HepG2 (cell line): Measurements from ENCODE around the gene SYS1. TPM values are rescaled to one million over a fixed set of nuclear protein-coding genes. Genes with fewer than 3 reads are reported as not detected.

Experiments
- ARID2 ChIP-seq: sonication (generic); formaldehyde crosslinking; IDR thresholded peaks from 2 replicates; pipeline ENCODE4 v1.8.1; 2022; ENCODE audit warnings: mild to moderate bottlenecking, missing genetic modification reagents, borderline replicate concordance
- ARNTL ChIP-seq: sonication (generic); formaldehyde crosslinking; IDR thresholded peaks from 2 replicates; pipeline ENCODE4 v1.4.0; 2020; ENCODE audit warnings: mild to moderate bottlenecking, missing genetic modification reagents
- ATF7-NPFF ChIP-seq: sonication (generic); formaldehyde crosslinking; IDR thresholded peaks from 2 replicates; pipeline ENCODE4 v1.8.1; 2023; ENCODE audit warnings: mild to moderate bottlenecking, low read depth, missing genetic modification reagents, moderate library complexity
- ATM ChIP-seq: fragments of 450-650 bp; IDR thresholded peaks from 2 replicates; pipeline ENCODE4 v1.7.1; 2017; ENCODE audit warnings: mild to moderate bottlenecking, borderline replicate concordance
- E2F1 ChIP-seq: sonication (generic); formaldehyde crosslinking; IDR thresholded peaks from 2 replicates; pipeline ENCODE4 v1.5.0; 2020; ENCODE audit warnings: missing genetic modification reagents
- ESRRA ChIP-seq: sonication (generic); formaldehyde crosslinking; IDR thresholded peaks from 2 replicates; pipeline ENCODE4 v1.5.1; 2020; ENCODE audit warnings: mild to moderate bottlenecking, low read depth, missing genetic modification reagents
- IRX3 ChIP-seq: sonication (generic); formaldehyde crosslinking; IDR thresholded peaks from 2 replicates; pipeline ENCODE4 v1.8.1; 2023; ENCODE audit warnings: mild to moderate bottlenecking, low read depth, missing genetic modification reagents, borderline replicate concordance
- MAFF ChIP-seq: IDR thresholded peaks from 2 replicates; pipeline ENCODE4 v1.6.1; 2011; ENCODE audit warnings: low read depth, low read length, improper control_type of control experiment
- PHF21A ChIP-seq: sonication (generic); formaldehyde crosslinking; IDR thresholded peaks from 2 replicates; pipeline ENCODE4 v1.5.0; 2020; ENCODE audit warnings: mild to moderate bottlenecking, missing genetic modification reagents
- SSRP1 ChIP-seq: IDR thresholded peaks from 2 replicates; pipeline ENCODE4 v1.6.1; 2016; ENCODE audit warnings: control low read depth
- TERF1 ChIP-seq: sonication (generic); formaldehyde crosslinking; IDR thresholded peaks from 2 replicates; pipeline ENCODE4 v1.8.0; 2022; ENCODE audit warnings: mild to moderate bottlenecking, missing genetic modification reagents, moderate library complexity
- U2AF1 ChIP-seq: fragments of 200-400 bp; formaldehyde crosslinking; optimal IDR thresholded peaks from 2 replicates; pipeline ENCODE3; 2017; ENCODE audit warnings: mild to moderate bottlenecking, low read depth, low read length
- ZBED4 ChIP-seq: sonication (generic); formaldehyde crosslinking; IDR thresholded peaks from 2 replicates; pipeline ENCODE4 v1.4.0; 2020; ENCODE audit warnings: missing genetic modification reagents, borderline replicate concordance
- ZNF24 ChIP-seq: fragments of 450-650 bp; IDR thresholded peaks from 2 replicates; pipeline ENCODE4 v1.6.1; 2017; ENCODE audit warnings: antibody characterized with exemption, mild to moderate bottlenecking
- ZNF329 ChIP-seq: sonication (generic); formaldehyde crosslinking; IDR thresholded peaks from 2 replicates; pipeline ENCODE4 v1.9.0; 2021; ENCODE audit warnings: low read depth, mild to moderate bottlenecking, missing genetic modification reagents
- ZNF446 ChIP-seq: sonication (generic); formaldehyde crosslinking; IDR thresholded peaks from 2 replicates; pipeline ENCODE4 v1.5.0; 2020; ENCODE audit warnings: mild to moderate bottlenecking, missing genetic modification reagents
- ZNF460 ChIP-seq: sonication (generic); formaldehyde crosslinking; IDR thresholded peaks from 2 replicates; pipeline ENCODE4 v1.5.1; 2020; ENCODE audit warnings: missing genetic modification reagents, mild to moderate bottlenecking, borderline replicate concordance
- ZNF605 ChIP-seq: sonication (generic); formaldehyde crosslinking; IDR thresholded peaks from 2 replicates; pipeline ENCODE4 v1.8.0; 2022; ENCODE audit warnings: mild to moderate bottlenecking, missing genetic modification reagents
- ZNF619 ChIP-seq: sonication (generic); formaldehyde crosslinking; IDR thresholded peaks from 2 replicates; pipeline ENCODE4 v1.4.0; 2020; ENCODE audit warnings: mild to moderate bottlenecking, missing genetic modification reagents
- ZNF710 ChIP-seq: sonication (generic); formaldehyde crosslinking; IDR thresholded peaks from 2 replicates; pipeline ENCODE4 v1.5.0; 2020; ENCODE audit warnings: mild to moderate bottlenecking, missing genetic modification reagents, borderline replicate concordance
- ZNF775 ChIP-seq: sonication (generic); formaldehyde crosslinking; IDR thresholded peaks from 2 replicates; pipeline ENCODE4 v1.4.0; 2020; ENCODE audit warnings: missing genetic modification reagents, mild to moderate bottlenecking, moderate library complexity, borderline replicate concordance
- polyA plus RNA-seq, 8 experiments: library from polyadenylated mRNA; depleted of rRNA in 3 of 8; stranded (reverse) in 7 of 8; unstranded in 1 of 8; fragments of >200 nt; fragmentation: Illumina TruSeq in 4 of 8; extraction: Trizol in 4 of 8; gene quantifications; 2 replicates each; pipeline versions ENCODE4 v1.2.1 to v1.2.3, GENCODE V29; 2011 to 2016; ENCODE audit warnings: low read depth in 4 of 8, missing spikeins in 1 of 8, mixed read lengths in 1 of 8; ENCODE audit not compliant: insufficient read depth in 1 of 8
- total RNA-seq, 5 experiments: library from RNA; depleted of rRNA; stranded (reverse); fragments of >200 nt; fragmentation: Illumina TruSeq; extraction: Trizol; gene quantifications; 2 replicates each; pipeline ENCODE4 v1.2.3, GENCODE V29; 2016; ENCODE audit warnings: low read depth in 1 of 5

The SYS1 gene
- total and polyA plus RNA-seq, 2 of the 13 experiments (the other 11 are each of a cell fraction or from before 2014, with no cell fraction given): 38.3 to 65.6 TPM

GRCh38 chr20:45415822-45416637 is 53.1 kb downstream of the SYS1 start, which contains the start of gene PIGT (continued):
- TF ChIP-seq TERF1 (CRISPR knock-in tag): no peak
- 0 out of 2 replicates have a peak, but pooled peaks have one; percentile 59 for TF ChIP-seq ZBED4 (CRISPR knock-in tag)
- no peak; the same call in 1 of the 2 replicates for TF ChIP-seq ARID2 (CRISPR knock-in tag)
- TF ChIP-seq SSRP1 (CRISPR knock-in tag): 0 out of 2 replicates have a peak, but pooled peaks have one; percentile 73
- no peak for TF ChIP-seq ZNF710 (CRISPR knock-in tag)
- peak; percentile 56 for TF ChIP-seq IRX3 (CRISPR knock-in tag)
- peak; percentile 99 for TF ChIP-seq U2AF1
- TF ChIP-seq ATF7-NPFF (CRISPR knock-in tag): peak; percentile 89
- TF ChIP-seq ZNF619 (CRISPR knock-in tag): peak; percentile 97
- TF ChIP-seq MAFF: no peak
- TF ChIP-seq ZNF446 (CRISPR knock-in tag): no peak
- peak; percentile 10; the same call in 1 of the 2 replicates for TF ChIP-seq ZNF460 (CRISPR knock-in tag)
- peak; percentile 92 for TF ChIP-seq ZNF605 (CRISPR knock-in tag)
- TF ChIP-seq ATM: no peak
- TF ChIP-seq ARNTL (CRISPR knock-in tag): 0 out of 2 replicates have a peak, but pooled peaks have one; percentile 32
- no peak for TF ChIP-seq ZNF24
- TF ChIP-seq PHF21A (CRISPR knock-in tag): peak; percentile 93
- TF ChIP-seq ZNF329 (CRISPR knock-in tag): peak; percentile 80; the same call in 1 of the 2 replicates
- 0 out of 2 replicates have a peak, but pooled peaks have one; percentile 13 for TF ChIP-seq ZNF775 (CRISPR knock-in tag)
- peak; percentile 76 for TF ChIP-seq E2F1 (CRISPR knock-in tag)
- TF ChIP-seq ESRRA (CRISPR knock-in tag): no peak
